ENCODE data around the gene CYP1A1. TPM values are rescaled to one million over a fixed set of nuclear protein-coding genes. Genes with fewer than 3 reads are reported as not detected.
A peak's percentile ranks its signal among the peaks of the same experiment; 100 is the strongest.

The CYP1A1 gene
- total and polyA plus RNA-seq, 9 of the 15 experiments (the other 6 are each of a cell fraction or from before 2014, with no cell fraction given), result 0.04 to 0.13 (median 0.05) TPM; not detected in 5

DNA sequence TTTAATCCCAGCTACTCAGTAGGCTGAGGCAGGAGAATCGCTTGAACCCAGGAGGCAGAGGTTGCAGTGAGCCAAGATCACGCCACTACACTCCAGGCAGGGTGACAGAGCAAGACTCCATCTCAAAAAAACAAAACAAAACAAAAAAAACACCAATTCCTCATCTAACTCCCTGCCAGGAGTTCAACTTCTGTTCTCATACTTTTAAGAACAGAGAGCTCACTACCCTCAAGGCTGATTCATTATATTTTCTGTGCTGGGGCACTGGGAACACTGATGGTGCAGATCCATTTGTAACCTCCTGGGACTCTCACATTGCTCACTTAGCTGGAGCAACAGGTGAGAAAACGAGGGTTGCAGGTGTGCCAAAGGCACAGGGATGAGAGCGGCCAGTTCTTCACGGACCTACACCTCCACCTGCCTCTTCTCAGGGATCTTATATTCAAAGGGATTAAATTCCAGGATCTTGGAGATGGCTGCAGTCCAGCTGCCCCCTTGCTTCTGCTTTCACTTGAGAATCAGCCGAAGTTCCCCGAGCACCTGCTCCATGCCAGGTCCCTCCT is 44.2 kb upstream of the CYP1A1 start:
- in situ Hi-C loops (cut with MboI), result loop anchor here (5.0 kb wide), 3 partner anchors 132 to 392 kb away; no protein-coding TSS in a partner anchor
- H3K27me3 ChIP-seq (ENCODE audit: control insufficient read depth in 2 of 2, insufficient read depth in 2 of 2, low read length in 2 of 2), result peaks cover 2 to 23% of the 10 kb centered on the region in 2 experiments; a peak in 3 of 5 replicates
- 2% methylated on average over 7 of the region's 7 CpGs for WGBS (ENCODE audit: insufficient coverage, low coverage, missing lambda C conversion rate)

DNA sequence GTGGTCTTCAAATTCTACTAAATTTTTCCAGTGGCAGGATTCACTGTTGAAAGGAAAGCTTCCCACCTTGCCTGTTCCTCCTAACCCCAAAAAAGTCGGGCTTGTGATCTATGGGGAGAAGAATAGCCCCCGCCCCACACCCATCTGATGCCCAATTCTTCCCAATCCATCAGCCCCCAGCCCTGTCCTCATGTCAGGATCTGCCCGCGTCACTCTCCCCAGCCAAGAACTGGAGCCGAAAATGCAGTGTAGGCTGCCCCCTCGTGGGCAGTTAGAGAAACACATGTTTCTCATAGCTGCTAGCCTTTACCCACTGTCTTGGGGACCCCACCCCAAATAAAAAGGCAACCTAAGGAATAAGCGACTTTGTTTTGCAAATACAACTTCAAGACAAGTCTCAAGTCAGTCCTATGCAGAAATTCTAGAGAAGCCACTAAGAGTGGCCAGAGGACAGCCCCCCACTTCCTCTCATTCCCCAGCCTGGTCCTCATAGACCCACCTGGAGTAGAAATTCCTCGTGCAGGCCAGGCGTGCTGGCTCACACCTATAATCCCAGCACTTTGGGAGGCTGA is 43.5 kb upstream of the CYP1A1 start:
- Histone ChIP-seq H3K36me3 (ENCODE audit: control insufficient read depth, insufficient read depth, low read length) (no peaks in the 10 kb centered on the region), H4K20me1 (replicated peaks; ENCODE audit: control insufficient read depth, insufficient read depth, low read length) (no peaks in the 10 kb centered on the region; the same call in 1 of the 2 replicates), H3K9me3 (replicated peaks; ENCODE audit: control insufficient read depth, insufficient read depth, low read depth, low read length) (no peaks in the 10 kb centered on the region), H3K4me2 (ENCODE audit: insufficient read depth, low read length) (no peak overlapping the region), H3K9me1 (ENCODE audit: control insufficient read depth, insufficient read depth, low read length) (no peaks in the 10 kb centered on the region), H3K9ac (ENCODE audit: insufficient read depth in 1 of 2, low read depth in 2 of 2, low read length in 2 of 2) (no peak overlapping the region), H3K4me3 (no peak overlapping the region), H3K27me3 (ENCODE audit: control insufficient read depth in 2 of 2, insufficient read depth in 2 of 2, low read length in 2 of 2) (peaks cover 4 to 27% of the 10 kb centered on the region in 2 experiments; a peak in 3 of 5 replicates), H3K79me2 (ENCODE audit: control insufficient read depth, insufficient read depth, low read length) (no peaks in the 10 kb centered on the region), H3K27ac (ENCODE audit: extremely low read depth, low read depth, low read length) (no peak overlapping the region), H3K4me1 (replicated peaks in 1 of 2; ENCODE audit: control insufficient read depth in 2 of 2, insufficient read depth in 2 of 2, low read length in 2 of 2) (peaks cover 0 to 12% of the 10 kb centered on the region in 2 experiments; a peak in 1 of 5 replicates), H2AFZ (ENCODE audit: low read depth, low read length) (peak overlapping the region; percentile 22; the same call in 1 of the 2 replicates)
- ChIA-PET CTCF (ENCODE audit: low intra/inter-chr PET ratio) (interaction anchor here (0.6 to 6.1 kb wide), 9 partner anchors 125 to 395 kb away, joined by 3 to 51 read pairs (median 3); no protein-coding TSS in a partner anchor), POLR2A (interaction anchor here (0.6 to 2.2 kb wide), 13 partner anchors 8 to 269 kb away, joined by 3 to 7 read pairs (median 3); partner anchors contain the start of gene RPP25)
- DNase-seq (ENCODE audit: extremely low read depth in 1 of 4, low spot score in 3 of 4) (peak; percentile 72 to 80 (median 75)), ATAC-seq (peak; percentile 75), FAIRE-seq (peak; percentile 88)
- BruUV-seq (replicated peaks), result no TSS peak
- intact Hi-C loops (cut with micrococcal nuclease) (loop anchor here (1.0 to 2.0 kb wide), 2 partner anchors 134 to 394 kb away; no protein-coding TSS in a partner anchor), in situ Hi-C loops (cut with MboI) (loop anchor here (5.0 kb wide), 2 partner anchors 132 to 392 kb away; no protein-coding TSS in a partner anchor)
- 0% methylated on average over 9 of the region's 9 CpGs for WGBS (ENCODE audit: insufficient coverage, low coverage, missing lambda C conversion rate)
- TF ChIP-seq JUND (IDR thresholded peaks at IDR 0.05; ENCODE audit: borderline replicate concordance, low read depth, low read length) (peak; percentile 24; the same call in 1 of the 2 replicates), JUND (tag; IDR thresholded peaks at IDR 0.05; ENCODE audit: borderline replicate concordance, low read depth, low read length) (no peak), ARID2 (IDR thresholded peaks at IDR 0.05) (peak; percentile 67), ZBTB7A (IDR thresholded peaks at IDR 0.05; ENCODE audit: borderline replicate concordance, control insufficient read depth, low read depth, low read length) (peak; percentile 53; the same call in 1 of the 2 replicates), CC2D1A (IDR thresholded peaks at IDR 0.05) (peak; percentile 61; the same call in 1 of the 2 replicates), ETV6 (IDR thresholded peaks at IDR 0.05; ENCODE audit: borderline replicate concordance in 1 of 2, low read depth in 2 of 2, low read length in 1 of 2) (no peak), ETV6 (CRISPR knock-in tag; IDR thresholded peaks at IDR 0.05; ENCODE audit: borderline replicate concordance) (no peak), ZNF24 (IDR thresholded peaks at IDR 0.05) (no peak), XRCC5 (IDR thresholded peaks at IDR 0.05; ENCODE audit: low read depth, low read length) (0 out of 2 replicates have a peak, but pooled peaks have one; percentile 73), ZNF76 (CRISPR knock-in tag; IDR thresholded peaks at IDR 0.05; ENCODE audit: borderline replicate concordance) (no peak)
- TF ChIP-seq, protein P1, sequence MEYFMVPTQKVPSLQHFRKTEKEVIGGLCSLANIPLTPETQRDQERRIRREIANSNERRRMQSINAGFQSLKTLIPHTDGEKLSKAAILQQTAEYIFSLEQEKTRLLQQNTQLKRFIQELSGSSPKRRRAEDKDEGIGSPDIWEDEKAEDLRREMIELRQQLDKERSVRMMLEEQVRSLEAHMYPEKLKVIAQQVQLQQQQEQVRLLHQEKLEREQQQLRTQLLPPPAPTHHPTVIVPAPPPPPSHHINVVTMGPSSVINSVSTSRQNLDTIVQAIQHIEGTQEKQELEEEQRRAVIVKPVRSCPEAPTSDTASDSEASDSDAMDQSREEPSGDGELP (CRISPR knock-in tag; IDR thresholded peaks at IDR 0.05; ENCODE audit: borderline replicate concordance), result 0 out of 2 replicates have a peak, but pooled peaks have one; percentile 17

More for the DNA sequence above, 44.2 kb upstream of the CYP1A1 start:
- DNase-seq (ENCODE audit: extremely low read depth in 1 of 4, low spot score in 3 of 4) (no peak), FAIRE-seq (no peak), ATAC-seq (no peak)
- Histone ChIP-seq H3K4me3 (no peak overlapping the region), H3K9me3 (replicated peaks; ENCODE audit: control insufficient read depth, insufficient read depth, low read depth, low read length) (no peaks in the 10 kb centered on the region), H3K79me2 (ENCODE audit: control insufficient read depth, insufficient read depth, low read length) (no peaks in the 10 kb centered on the region), H3K36me3 (ENCODE audit: control insufficient read depth, insufficient read depth, low read length) (no peaks in the 10 kb centered on the region), H3K9me1 (ENCODE audit: control insufficient read depth, insufficient read depth, low read length) (no peaks in the 10 kb centered on the region), H3K9ac (ENCODE audit: insufficient read depth in 1 of 2, low read depth in 2 of 2, low read length in 2 of 2) (0 out of 4 replicates have a peak overlapping the region, but pooled peaks of 1 of the 2 experiments have one; percentile 1), H3K4me2 (ENCODE audit: insufficient read depth, low read length) (no peak overlapping the region), H3K27ac (ENCODE audit: extremely low read depth, low read depth, low read length) (no peak overlapping the region), H3K4me1 (replicated peaks in 1 of 2; ENCODE audit: control insufficient read depth in 2 of 2, insufficient read depth in 2 of 2, low read length in 2 of 2) (peaks cover 0 to 12% of the 10 kb centered on the region in 2 experiments; a peak in 1 of 5 replicates), H4K20me1 (replicated peaks; ENCODE audit: control insufficient read depth, insufficient read depth, low read length) (no peaks in the 10 kb centered on the region; the same call in 1 of the 2 replicates), H2AFZ (ENCODE audit: low read depth, low read length) (no peak overlapping the region)
- BruUV-seq (replicated peaks), result no TSS peak
- CTCF ChIA-PET (ENCODE audit: low intra/inter-chr PET ratio), result interaction anchor here (0.6 to 6.1 kb wide), 8 partner anchors 30 to 396 kb away, joined by 3 to 51 read pairs (median 7); no protein-coding TSS in a partner anchor
- POLR2A ChIA-PET, result interaction anchor here (0.6 to 2.2 kb wide), 11 partner anchors 9 to 268 kb away, joined by 3 to 8 read pairs (median 4); partner anchors contain the start of gene RPP25
- TF ChIP-seq ZKSCAN3 (CRISPR knock-in tag; IDR thresholded peaks at IDR 0.05) (no peak), MTF1 (CRISPR knock-in tag; IDR thresholded peaks at IDR 0.05; ENCODE audit: borderline replicate concordance) (no peak)
- intact Hi-C loops (cut with micrococcal nuclease), result loop anchor here (1.0 to 10.0 kb wide), 4 partner anchors 68 to 435 kb away; partner anchors contain the start of gene C15orf39
